ENCODE measurements around the gene RFX5. TPM values are rescaled to one million over a fixed set of nuclear protein-coding genes. Genes with fewer than 3 reads are reported as not detected.
A peak's percentile ranks its signal among the peaks of the same experiment; 100 is the strongest.

RFX5 gene
- total and polyA plus RNA-seq, 8 donors, result 9.9 to 117 (median 21.9) TPM

- Histone ChIP-seq H3K27me3 (no peaks in the 10 kb centered on the region), H3K36me3 (peaks cover 28 to 53% (median 45%) of the 10 kb centered on the region in 4 donors), H3K4me3 (no peak overlapping the region), H3K9me3 (no peaks in the 10 kb centered on the region), H3K4me1 (peaks cover 42 to 76% (median 64%) of the 10 kb centered on the region in 4 donors), H3K27ac (peak overlapping the region in 3 of 5 donors; percentile 33 to 92 (median 89))
- 75 to 91% (median 83%) methylated on average over 7 of the region's 7 CpGs for WGBS, 5 donors
- intact Hi-C loops (cut with DNase I; ENCODE audit: low total_unique reads), result no loop called here
- TF ChIP-seq CTCF (IDR thresholded peaks at IDR 0.05) (no peak), POLR2A (IDR thresholded peaks at IDR 0.05) (no peak), POLR2AphosphoS5 (IDR thresholded peaks at IDR 0.05) (no peak), EP300 (IDR thresholded peaks at IDR 0.05) (no peak)
- no peak for DNase-seq
Observed at GRCh38 chr1:151369302-151369610, 22.2 kb upstream of the RFX5 start.

GRCh38 chr1:151368393-151369301 is 21.6 kb upstream of the RFX5 start:
- H3K36me3 ChIP-seq, result peaks cover 31 to 60% (median 51%) of the 10 kb centered on the region in 4 donors
- intact Hi-C loops (cut with DNase I; ENCODE audit: low total_unique reads), result no loop called here
- H3K4me3 ChIP-seq, result no peak overlapping the region
- peaks cover 42 to 71% (median 60%) of the 10 kb centered on the region in 4 donors for H3K4me1 ChIP-seq
- peak in 1 of 2 donors; percentile 61 for DNase-seq
- no peaks in the 10 kb centered on the region for H3K27me3 ChIP-seq
- H3K27ac ChIP-seq, result peak overlapping the region; percentile 6 to 89 (median 40)
- 68 to 80% (median 75%) methylated on average over 10 to 20 of the region's 20 CpGs for WGBS, 5 donors
- TF ChIP-seq CTCF (IDR thresholded peaks at IDR 0.05) (no peak), EP300 (IDR thresholded peaks at IDR 0.05) (no peak), POLR2AphosphoS5 (IDR thresholded peaks at IDR 0.05) (no peak), POLR2A (IDR thresholded peaks at IDR 0.05) (no peak)
- no peaks in the 10 kb centered on the region for H3K9me3 ChIP-seq

GRCh38 chr1:151367658-151368392 is 20.8 kb upstream of the RFX5 start:
- peak overlapping the region in 4 of 5 donors; percentile 20 to 89 (median 46) for H3K27ac ChIP-seq
- peaks cover 0 to 4% (median 1%) of the 10 kb centered on the region in 4 donors for H3K9me3 ChIP-seq
- WGBS, 5 donors, result 79 to 90% (median 83%) methylated on average over 7 to 8 of the region's 8 CpGs
- intact Hi-C loops (cut with DNase I; ENCODE audit: low total_unique reads), result no loop called here
- H3K4me1 ChIP-seq, result peaks cover 37 to 63% (median 52%) of the 10 kb centered on the region in 4 donors
- DNase-seq, result peak; percentile 37 to 46
- no peaks in the 10 kb centered on the region for H3K27me3 ChIP-seq
- no peak for TF ChIP-seq POLR2AphosphoS5 (IDR thresholded peaks at IDR 0.05)
- no peak for TF ChIP-seq EP300 (IDR thresholded peaks at IDR 0.05)
- no peak for TF ChIP-seq POLR2A (IDR thresholded peaks at IDR 0.05)
- no peak for TF ChIP-seq CTCF (IDR thresholded peaks at IDR 0.05)
- peaks cover 34 to 66% (median 59%) of the 10 kb centered on the region in 4 donors for H3K36me3 ChIP-seq
- H3K4me3 ChIP-seq, result no peak overlapping the region

- DNase-seq, result no peak
- no peak overlapping the region for H3K27ac ChIP-seq
- intact Hi-C loops (cut with DNase I; ENCODE audit: low total_unique reads), result no loop called here
- 82 to 100% (median 93%) methylated on average over 3 to 4 of the region's 4 CpGs for WGBS, 5 donors
- peaks cover 17 to 35% (median 25%) of the 10 kb centered on the region in 4 donors for H3K4me1 ChIP-seq
- H3K9me3 ChIP-seq, result peaks cover 0 to 11% (median 6%) of the 10 kb centered on the region in 4 donors
- H3K4me3 ChIP-seq, result no peak overlapping the region
- H3K27me3 ChIP-seq, result no peaks in the 10 kb centered on the region
- peaks cover 34 to 73% (median 66%) of the 10 kb centered on the region in 4 donors for H3K36me3 ChIP-seq
- TF ChIP-seq POLR2AphosphoS5 (IDR thresholded peaks at IDR 0.05), result no peak
- TF ChIP-seq EP300 (IDR thresholded peaks at IDR 0.05), result no peak
Observed at GRCh38 chr1:151364996-151365395, 17.9 kb upstream of the RFX5 start.
